ENCODE measurements around the gene MRPL38.

The MRPL38 gene

GRCh38 chr17:75849724-75850123 lies 55.0 kb downstream of the MRPL38 start:
- no peak for DNase-seq

GRCh38 chr17:75849279-75849646 lies 55.4 kb downstream of the MRPL38 start:
- DNase-seq: no peak
